HEK293 (cell line): ENCODE results near the gene ARHGEF12.
A peak's percentile ranks its signal among the peaks of the same experiment; 100 is the strongest.

ENCODE experiments used
- CTCF ChIA-PET: fragments of 350-600 bp; formaldehyde crosslinking; extraction: SDS; loops from one replicate; lab custom pipeline; 2021; ENCODE audit warnings: antibody characterized with exemption; lab: Yijun Ruan, JAX
- POLR2A ChIA-PET: fragments of 300-600 bp; formaldehyde crosslinking; extraction: SDS; loops from one replicate; lab custom pipeline; 2020; ENCODE audit warnings: antibody characterized with exemption, inconsistent platforms; lab: Yijun Ruan, JAX
- H3K27ac ChIP-seq: fragments of 200-500 bp; sonication (Bioruptor generic); 2 replicates; pipeline ENCODE4 v1.5.1; 2014; ENCODE audit warnings: low read depth, low read length, control low read depth, inconsistent platforms; ENCODE audit errors: extremely low read depth
- H3K36me3 ChIP-seq, 2 experiments: fragments of 200-500 bp in 1 of 2; sonication (Bioruptor generic) in 1 of 2; 1 replicate in 1 of 2; 2 replicates in 1 of 2; pipeline ENCODE4 v1.5.1; 2014 to 2017; ENCODE audit warnings: inconsistent platforms in 2 of 2, low read length in 2 of 2; ENCODE audit not compliant: control insufficient read depth in 2 of 2, insufficient read depth in 1 of 2
- H3K4me1 ChIP-seq: fragments of 200-500 bp; sonication (Bioruptor generic); 2 replicates; pipeline ENCODE4 v1.5.1; 2014; ENCODE audit warnings: mild to moderate bottlenecking, low read length, inconsistent platforms; ENCODE audit not compliant: control insufficient read depth, insufficient read depth
- H3K4me3 ChIP-seq: 2 replicates; pipeline ENCODE4 v1.5.1; 2011; ENCODE audit warnings: low read depth, mild to moderate bottlenecking, control low read depth, low read length, moderate library complexity
- H3K9me3 ChIP-seq: fragments of 200-500 bp; sonication (Bioruptor generic); 2 replicates; pipeline ENCODE4 v1.5.1; 2014; ENCODE audit warnings: low read depth, low read length, inconsistent platforms; ENCODE audit not compliant: control insufficient read depth, insufficient read depth
- HOXD13 ChIP-seq: sonication (generic); formaldehyde crosslinking; IDR thresholded peaks from 2 replicates; pipeline ENCODE4 v1.8.0; 2022; ENCODE audit warnings: missing genetic modification reagents, borderline replicate concordance
- KLF7 ChIP-seq: fragments of 450-650 bp; formaldehyde crosslinking; IDR thresholded peaks from 2 replicates; pipeline ENCODE4 v1.5.1; 2016; ENCODE audit warnings: missing biosample characterization, missing genetic modification characterization, borderline replicate concordance
- KLF8 ChIP-seq: fragments of 450-650 bp; formaldehyde crosslinking; IDR thresholded peaks from 2 replicates; pipeline ENCODE4 v1.5.1; 2016; ENCODE audit warnings: missing biosample characterization, missing genetic modification characterization
- MYNN ChIP-seq: fragments of 450-650 bp; formaldehyde crosslinking; IDR thresholded peaks from 2 replicates; pipeline ENCODE4 v1.5.1; 2016; ENCODE audit warnings: missing biosample characterization, missing genetic modification characterization, borderline replicate concordance
- SETDB1 ChIP-seq: IDR thresholded peaks from one replicate; pipeline ENCODE4 v1.6.1; 2017; ENCODE audit warnings: mild to moderate bottlenecking, low read length, moderate library complexity, mixed read lengths; ENCODE audit not compliant: insufficient read length
- SP2 ChIP-seq: fragments of 450-650 bp; formaldehyde crosslinking; IDR thresholded peaks from 2 replicates; pipeline ENCODE4 v1.5.1; 2016; ENCODE audit warnings: missing biosample characterization, missing genetic modification characterization
- TRIM28 ChIP-seq: IDR thresholded peaks from 2 replicates; pipeline ENCODE4 v1.6.1; 2011; ENCODE audit warnings: low read length, control low read depth, borderline replicate concordance
- ZNF239 ChIP-seq: fragments of 450-650 bp; formaldehyde crosslinking; IDR thresholded peaks from 2 replicates; pipeline ENCODE4 v1.5.1; 2016; ENCODE audit warnings: missing biosample characterization, missing genetic modification characterization
- ZNF426 ChIP-seq: fragments of 450-650 bp; formaldehyde crosslinking; IDR thresholded peaks from 2 replicates; pipeline ENCODE4 v1.5.1; 2017; ENCODE audit warnings: missing biosample characterization, missing genetic modification characterization, mild to moderate bottlenecking, inconsistent platforms, moderate library complexity
- ZNF610 ChIP-seq: fragments of 450-650 bp; formaldehyde crosslinking; IDR thresholded peaks from 2 replicates; pipeline ENCODE4 v1.5.1; 2016; ENCODE audit warnings: missing biosample characterization, missing genetic modification characterization, borderline replicate concordance
- ZNF621 ChIP-seq: fragments of 450-650 bp; formaldehyde crosslinking; IDR thresholded peaks from 2 replicates; pipeline ENCODE4 v1.5.1; 2017; ENCODE audit warnings: missing biosample characterization, missing genetic modification characterization
- ZNF626 ChIP-seq: fragments of 450-650 bp; sonication (Bioruptor Pico); formaldehyde crosslinking; IDR thresholded peaks from 2 replicates; pipeline ENCODE4 v1.5.1; 2018; ENCODE audit warnings: missing biosample characterization, missing genetic modification characterization, inconsistent platforms
- ZNF677 ChIP-seq: fragments of 450-650 bp; IDR thresholded peaks from 2 replicates; pipeline ENCODE4 v1.5.0; 2018; ENCODE audit warnings: missing biosample characterization, mild to moderate bottlenecking, missing genetic modification characterization, moderate library complexity
- TF ChIP-seq, protein P1 (sequence below): fragments of 450-650 bp; formaldehyde crosslinking; IDR thresholded peaks from 2 replicates; pipeline ENCODE4 v1.5.1; 2016; ENCODE audit warnings: missing biosample characterization, missing genetic modification characterization
- TF ChIP-seq, protein P2 (sequence below): fragments of 450-650 bp; formaldehyde crosslinking; IDR thresholded peaks from 2 replicates; pipeline ENCODE4 v1.5.1; 2016; ENCODE audit warnings: missing biosample characterization, missing genetic modification characterization, borderline replicate concordance
- TF ChIP-seq, protein P3 (sequence below): fragments of 450-650 bp; formaldehyde crosslinking; IDR thresholded peaks from 2 replicates; pipeline ENCODE4 v1.5.0; 2017; ENCODE audit warnings: missing biosample characterization, missing genetic modification characterization, borderline replicate concordance
- TF ChIP-seq, protein P4 (sequence below): fragments of 450-650 bp; formaldehyde crosslinking; IDR thresholded peaks from 2 replicates; pipeline ENCODE4 v1.5.1; 2017; ENCODE audit warnings: missing biosample characterization, missing genetic modification characterization
- TF ChIP-seq, protein P5 (sequence below): fragments of 450-650 bp; formaldehyde crosslinking; IDR thresholded peaks from 2 replicates; pipeline ENCODE4 v1.5.1; 2016; ENCODE audit warnings: missing biosample characterization, missing genetic modification characterization

Gene ARHGEF12

DNA sequence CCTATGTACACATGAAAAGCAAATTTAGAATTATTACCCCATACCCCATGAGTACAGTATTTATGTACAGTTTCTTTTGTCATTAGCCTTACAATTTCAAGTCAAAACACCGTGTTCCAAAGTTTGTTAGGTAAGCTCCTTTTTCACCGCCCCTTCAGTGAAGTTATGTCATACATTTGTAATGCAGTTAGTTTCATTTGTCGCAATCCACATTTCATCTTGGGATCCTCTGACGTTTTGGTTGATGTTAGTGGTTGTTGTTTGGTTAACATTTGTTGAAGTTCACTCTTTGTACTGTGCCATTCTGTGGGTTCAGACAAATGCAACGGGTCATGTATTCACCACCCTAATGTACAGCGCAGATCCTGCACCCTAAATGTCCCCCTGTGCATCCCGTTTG is 45.2 kb downstream of the ARHGEF12 start:
- POLR2A ChIA-PET, result no interaction called here
- Histone ChIP-seq H3K9me3 (no peaks in the 10 kb centered on the region), H3K4me3 (no peak overlapping the region), H3K27ac (no peak overlapping the region), H3K4me1 (0 out of 2 replicates have a peak, but pooled peaks cover 8% of the 10 kb centered on the region), H3K36me3 (no peaks in the 10 kb centered on the region)
- TF ChIP-seq KLF7 (no peak), ZNF239 (tag by site-specific recombination) (no peak), HOXD13 (CRISPR knock-in tag) (no peak), ZNF626 (tag by site-specific recombination) (no peak), KLF8 (tag by site-specific recombination) (no peak), ZNF621 (tag by site-specific recombination) (no peak), ZNF677 (tag by site-specific recombination) (no peak), ZNF426 (tag by site-specific recombination) (no peak), TRIM28 (no peak), MYNN (tag by site-specific recombination) (no peak)
- TF ChIP-seq, protein P1, sequence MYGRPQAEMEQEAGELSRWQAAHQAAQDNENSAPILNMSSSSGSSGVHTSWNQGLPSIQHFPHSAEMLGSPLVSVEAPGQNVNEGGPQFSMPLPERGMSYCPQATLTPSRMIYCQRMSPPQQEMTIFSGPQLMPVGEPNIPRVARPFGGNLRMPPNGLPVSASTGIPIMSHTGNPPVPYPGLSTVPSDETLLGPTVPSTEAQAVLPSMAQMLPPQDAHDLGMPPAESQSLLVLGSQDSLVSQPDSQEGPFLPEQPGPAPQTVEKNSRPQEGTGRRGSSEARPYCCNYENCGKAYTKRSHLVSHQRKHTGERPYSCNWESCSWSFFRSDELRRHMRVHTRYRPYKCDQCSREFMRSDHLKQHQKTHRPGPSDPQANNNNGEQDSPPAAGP (tag by site-specific recombination), result no peak
- TF ChIP-seq, protein P2, sequence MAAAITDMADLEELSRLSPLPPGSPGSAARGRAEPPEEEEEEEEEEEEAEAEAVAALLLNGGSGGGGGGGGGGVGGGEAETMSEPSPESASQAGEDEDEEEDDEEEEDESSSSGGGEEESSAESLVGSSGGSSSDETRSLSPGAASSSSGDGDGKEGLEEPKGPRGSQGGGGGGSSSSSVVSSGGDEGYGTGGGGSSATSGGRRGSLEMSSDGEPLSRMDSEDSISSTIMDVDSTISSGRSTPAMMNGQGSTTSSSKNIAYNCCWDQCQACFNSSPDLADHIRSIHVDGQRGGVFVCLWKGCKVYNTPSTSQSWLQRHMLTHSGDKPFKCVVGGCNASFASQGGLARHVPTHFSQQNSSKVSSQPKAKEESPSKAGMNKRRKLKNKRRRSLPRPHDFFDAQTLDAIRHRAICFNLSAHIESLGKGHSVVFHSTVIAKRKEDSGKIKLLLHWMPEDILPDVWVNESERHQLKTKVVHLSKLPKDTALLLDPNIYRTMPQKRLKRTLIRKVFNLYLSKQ (tag by site-specific recombination), result no peak
- TF ChIP-seq, protein P3, sequence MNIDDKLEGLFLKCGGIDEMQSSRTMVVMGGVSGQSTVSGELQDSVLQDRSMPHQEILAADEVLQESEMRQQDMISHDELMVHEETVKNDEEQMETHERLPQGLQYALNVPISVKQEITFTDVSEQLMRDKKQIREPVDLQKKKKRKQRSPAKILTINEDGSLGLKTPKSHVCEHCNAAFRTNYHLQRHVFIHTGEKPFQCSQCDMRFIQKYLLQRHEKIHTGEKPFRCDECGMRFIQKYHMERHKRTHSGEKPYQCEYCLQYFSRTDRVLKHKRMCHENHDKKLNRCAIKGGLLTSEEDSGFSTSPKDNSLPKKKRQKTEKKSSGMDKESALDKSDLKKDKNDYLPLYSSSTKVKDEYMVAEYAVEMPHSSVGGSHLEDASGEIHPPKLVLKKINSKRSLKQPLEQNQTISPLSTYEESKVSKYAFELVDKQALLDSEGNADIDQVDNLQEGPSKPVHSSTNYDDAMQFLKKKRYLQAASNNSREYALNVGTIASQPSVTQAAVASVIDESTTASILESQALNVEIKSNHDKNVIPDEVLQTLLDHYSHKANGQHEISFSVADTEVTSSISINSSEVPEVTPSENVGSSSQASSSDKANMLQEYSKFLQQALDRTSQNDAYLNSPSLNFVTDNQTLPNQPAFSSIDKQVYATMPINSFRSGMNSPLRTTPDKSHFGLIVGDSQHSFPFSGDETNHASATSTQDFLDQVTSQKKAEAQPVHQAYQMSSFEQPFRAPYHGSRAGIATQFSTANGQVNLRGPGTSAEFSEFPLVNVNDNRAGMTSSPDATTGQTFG, result no peak
- TF ChIP-seq, protein P4, sequence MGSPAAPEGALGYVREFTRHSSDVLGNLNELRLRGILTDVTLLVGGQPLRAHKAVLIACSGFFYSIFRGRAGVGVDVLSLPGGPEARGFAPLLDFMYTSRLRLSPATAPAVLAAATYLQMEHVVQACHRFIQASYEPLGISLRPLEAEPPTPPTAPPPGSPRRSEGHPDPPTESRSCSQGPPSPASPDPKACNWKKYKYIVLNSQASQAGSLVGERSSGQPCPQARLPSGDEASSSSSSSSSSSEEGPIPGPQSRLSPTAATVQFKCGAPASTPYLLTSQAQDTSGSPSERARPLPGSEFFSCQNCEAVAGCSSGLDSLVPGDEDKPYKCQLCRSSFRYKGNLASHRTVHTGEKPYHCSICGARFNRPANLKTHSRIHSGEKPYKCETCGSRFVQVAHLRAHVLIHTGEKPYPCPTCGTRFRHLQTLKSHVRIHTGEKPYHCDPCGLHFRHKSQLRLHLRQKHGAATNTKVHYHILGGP, result no peak
- TF ChIP-seq, protein P5, sequence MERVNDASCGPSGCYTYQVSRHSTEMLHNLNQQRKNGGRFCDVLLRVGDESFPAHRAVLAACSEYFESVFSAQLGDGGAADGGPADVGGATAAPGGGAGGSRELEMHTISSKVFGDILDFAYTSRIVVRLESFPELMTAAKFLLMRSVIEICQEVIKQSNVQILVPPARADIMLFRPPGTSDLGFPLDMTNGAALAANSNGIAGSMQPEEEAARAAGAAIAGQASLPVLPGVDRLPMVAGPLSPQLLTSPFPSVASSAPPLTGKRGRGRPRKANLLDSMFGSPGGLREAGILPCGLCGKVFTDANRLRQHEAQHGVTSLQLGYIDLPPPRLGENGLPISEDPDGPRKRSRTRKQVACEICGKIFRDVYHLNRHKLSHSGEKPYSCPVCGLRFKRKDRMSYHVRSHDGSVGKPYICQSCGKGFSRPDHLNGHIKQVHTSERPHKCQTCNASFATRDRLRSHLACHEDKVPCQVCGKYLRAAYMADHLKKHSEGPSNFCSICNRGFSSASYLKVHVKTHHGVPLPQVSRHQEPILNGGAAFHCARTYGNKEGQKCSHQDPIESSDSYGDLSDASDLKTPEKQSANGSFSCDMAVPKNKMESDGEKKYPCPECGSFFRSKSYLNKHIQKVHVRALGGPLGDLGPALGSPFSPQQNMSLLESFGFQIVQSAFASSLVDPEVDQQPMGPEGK, result no peak
- CTCF ChIA-PET, result no interaction called here

DNA sequence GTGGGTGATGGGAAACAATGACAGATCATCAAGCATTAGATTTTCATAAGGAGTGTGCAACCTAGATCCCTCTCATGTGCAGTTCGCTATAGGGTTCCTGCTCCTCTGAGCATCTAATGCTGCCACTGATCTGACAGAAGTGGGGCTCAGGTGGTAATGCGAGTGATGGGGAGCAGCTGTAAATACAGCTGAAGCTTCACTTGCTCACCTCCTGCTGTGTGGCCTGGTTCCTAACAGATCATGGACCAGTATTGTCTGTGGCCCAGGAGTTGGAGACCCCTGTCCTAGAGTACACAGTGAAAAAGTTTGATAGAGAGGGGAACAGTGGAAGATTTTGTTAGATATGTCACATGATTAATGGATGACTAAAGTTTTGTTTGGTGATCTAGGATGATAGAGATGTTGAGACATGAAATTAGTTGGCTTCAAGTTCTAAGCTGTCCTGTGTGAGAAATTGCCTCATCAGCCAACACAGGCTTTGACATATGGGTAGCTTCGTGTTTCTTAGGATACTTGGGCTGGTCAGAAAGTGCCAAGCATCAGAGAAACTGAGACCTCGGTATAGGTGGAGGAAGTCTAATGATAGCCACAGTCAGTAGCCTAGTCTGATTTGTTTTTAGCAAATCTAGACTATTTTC is 47.4 kb downstream of the ARHGEF12 start:
- 0 out of 2 replicates have a peak, but pooled peaks cover 8% of the 10 kb centered on the region for H3K4me1 ChIP-seq
- no peaks in the 10 kb centered on the region for H3K9me3 ChIP-seq
- CTCF ChIA-PET, result no interaction called here
- POLR2A ChIA-PET, result no interaction called here
- H3K36me3 ChIP-seq, result no peaks in the 10 kb centered on the region
- H3K27ac ChIP-seq, result no peak overlapping the region
- H3K4me3 ChIP-seq, result no peak overlapping the region
- TF ChIP-seq SETDB1 (peak; percentile 54), SP2 (tag by site-specific recombination) (no peak), ZNF610 (tag by site-specific recombination) (peak; percentile 96; the same call in 1 of the 2 replicates)
